BLaER1 treated with 17β-estradiol and CSF1 and Interleukin-3, amounts not matched to agents 10 nM and 100 nM (cell line): Measurements from ENCODE around the gene STRN4.
A peak's percentile ranks its signal among the peaks of the same experiment; 100 is the strongest.

Source experiments
- H3K27ac ChIP-seq, 11 experiments: shearing (Covaris generic); formaldehyde crosslinking; 2 replicates each; pipeline ENCODE4 v1.8.1; 2022
- H3K27me3 ChIP-seq, 11 experiments: shearing (Covaris generic); formaldehyde crosslinking; 2 replicates each; pipeline ENCODE4 v1.8.1; 2022
- H3K36me3 ChIP-seq, 11 experiments: shearing (Covaris generic); formaldehyde crosslinking; 2 replicates each; pipeline ENCODE4 v1.8.1; 2022
- H3K4me1 ChIP-seq, 10 experiments: shearing (Covaris generic); formaldehyde crosslinking; 2 replicates each; pipeline ENCODE4 v1.8.1; 2022
- H3K4me2 ChIP-seq, 11 experiments: shearing (Covaris generic); formaldehyde crosslinking; 2 replicates each; pipeline ENCODE4 v1.8.1; 2022
- H3K4me3 ChIP-seq, 10 experiments: shearing (Covaris generic); formaldehyde crosslinking; 2 replicates each; pipeline ENCODE4 v1.8.1; 2022
- H3K9ac ChIP-seq, 11 experiments: shearing (Covaris generic); formaldehyde crosslinking; 2 replicates each; pipeline ENCODE4 v1.8.1; 2022
- H3K9me3 ChIP-seq, 11 experiments: shearing (Covaris generic); formaldehyde crosslinking; replicated peaks in 1 of 11; 2 replicates each; pipeline ENCODE4 v1.8.1; 2022
- H4K20me1 ChIP-seq, 11 experiments: shearing (Covaris generic); formaldehyde crosslinking; 2 replicates each; pipeline ENCODE4 v1.8.1; 2022
- Cebpa-rat ChIP-seq, 11 experiments: shearing (Covaris generic); IDR thresholded peaks; 2 replicates each; pipeline ENCODE4 v1.8.1; 2022

The STRN4 gene

DNA sequence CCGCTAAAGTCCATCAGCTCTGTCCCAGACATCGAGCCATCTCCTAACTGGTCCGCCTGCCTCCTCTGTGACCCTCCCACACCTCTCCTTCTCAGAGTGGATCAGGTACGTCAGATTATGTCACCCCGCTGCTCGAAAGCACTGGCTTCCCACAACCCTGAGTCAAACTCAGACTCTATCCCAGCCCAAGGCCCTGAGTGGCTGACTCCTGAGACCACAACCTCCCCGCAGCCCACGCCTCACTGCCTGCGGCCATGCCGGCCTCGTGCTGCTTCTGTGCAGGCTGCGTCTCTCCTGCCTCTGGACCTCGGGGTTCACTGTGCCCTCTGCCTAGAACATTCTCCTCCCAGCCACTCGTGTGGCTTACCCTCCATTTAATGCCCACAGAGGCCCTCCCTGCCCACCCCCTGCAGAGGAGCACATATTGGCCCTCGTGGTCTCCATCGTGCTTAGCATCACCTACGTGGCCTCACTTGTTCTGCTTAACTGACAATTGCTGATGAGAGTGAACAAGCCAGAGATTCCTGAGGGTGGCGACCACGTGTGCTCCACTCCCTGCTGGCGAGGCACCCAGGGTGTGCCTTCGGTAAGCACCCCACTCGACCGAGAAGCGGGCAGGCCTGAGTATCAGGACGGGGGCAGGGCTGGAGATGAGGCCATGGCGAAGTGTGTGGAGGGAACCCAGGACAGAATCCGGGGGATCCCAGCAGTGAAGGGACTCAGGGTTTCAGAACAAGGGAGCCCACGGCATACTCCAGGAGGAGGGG is 13.9 kb downstream of the STRN4 start:
- TF ChIP-seq Cebpa-rat (IDR thresholded peaks at IDR 0.05) = no peak
- H3K4me1 ChIP-seq = peaks cover 64 to 98% (median 74%) of the 10 kb centered on the region in 10 experiments
- H3K4me2 ChIP-seq = peak overlapping the region; percentile 43 to 99 (median 95); a peak in 21 of 22 replicates
- no peaks in the 10 kb centered on the region for H3K27me3 ChIP-seq
- no peaks in the 10 kb centered on the region for H3K9me3 ChIP-seq
- peaks cover 64 to 100% (median 97%) of the 10 kb centered on the region in 11 experiments for H3K36me3 ChIP-seq
- H3K27ac ChIP-seq = peak overlapping the region in 6 of 11 experiments; percentile 14 to 64 (median 56); a peak in 12 of 22 replicates
- peak overlapping the region in 9 of 11 experiments; percentile 9 to 52 (median 34); a peak in 9 of 22 replicates for H3K9ac ChIP-seq
- peaks cover 79 to 100% (median 98%) of the 10 kb centered on the region in 11 experiments for H4K20me1 ChIP-seq
- peak overlapping the region in 3 of 10 experiments; percentile 15 to 40 (median 28); a peak in 3 of 20 replicates for H3K4me3 ChIP-seq

DNA sequence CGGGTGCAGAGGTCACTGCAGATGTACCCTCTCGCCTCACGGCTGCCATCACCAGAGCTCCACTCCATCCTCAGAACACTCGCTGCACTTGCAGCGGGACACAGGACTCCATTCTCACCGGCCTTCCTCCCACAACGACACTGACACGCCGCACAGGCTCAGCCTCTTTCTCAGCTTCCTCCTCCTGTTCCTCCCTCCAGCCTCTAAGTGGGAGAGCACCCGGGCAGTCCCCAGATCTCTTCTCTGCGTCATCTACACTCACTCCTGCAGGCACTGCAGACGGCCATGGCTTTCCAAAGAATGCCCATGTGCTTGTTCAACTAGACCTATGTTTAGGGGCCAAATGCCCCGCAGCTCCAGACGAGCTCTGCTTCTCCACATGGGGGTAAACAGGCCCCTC is 14.7 kb downstream of the STRN4 start:
- Histone ChIP-seq H3K27ac (peak overlapping the region in 6 of 11 experiments; percentile 14 to 60 (median 50); a peak in 10 of 22 replicates), H4K20me1 (peaks cover 79 to 100% (median 98%) of the 10 kb centered on the region in 11 experiments), H3K4me2 (peak overlapping the region; percentile 77 to 99 (median 95); a peak in 21 of 22 replicates), H3K4me3 (peak overlapping the region in 2 of 10 experiments; percentile 24 to 40; a peak in 4 of 20 replicates), H3K4me1 (peaks cover 72 to 98% (median 82%) of the 10 kb centered on the region in 10 experiments), H3K27me3 (no peaks in the 10 kb centered on the region), H3K9me3 (no peaks in the 10 kb centered on the region), H3K9ac (peak overlapping the region in 6 of 11 experiments; percentile 7 to 45 (median 20); a peak in 6 of 22 replicates), H3K36me3 (peaks cover 64 to 100% (median 97%) of the 10 kb centered on the region in 11 experiments)
- no peak for TF ChIP-seq Cebpa-rat (IDR thresholded peaks at IDR 0.05)

DNA sequence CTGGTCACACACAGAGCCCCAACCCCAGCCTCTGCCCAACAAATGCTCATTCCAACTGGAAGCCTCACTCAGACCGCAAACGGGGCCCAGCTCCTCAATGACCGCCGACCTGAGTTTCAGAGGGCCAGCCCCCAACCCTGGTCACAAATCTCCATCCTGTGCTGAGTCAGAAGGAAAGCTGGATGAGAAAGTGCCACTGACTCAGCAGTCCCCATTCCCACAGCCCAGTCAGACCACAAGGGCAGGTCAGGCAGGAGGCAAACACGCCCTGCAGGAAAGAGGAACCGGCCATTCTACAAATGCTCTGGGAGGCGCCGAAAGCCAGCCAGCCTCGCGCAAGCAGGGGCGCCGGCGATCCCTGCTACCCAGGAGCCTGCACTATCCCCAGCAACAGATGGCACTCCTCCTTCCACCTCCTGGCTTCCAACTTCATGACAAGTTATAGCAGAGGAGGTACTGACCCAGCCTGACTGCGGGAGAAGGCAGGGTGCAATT is 15.2 kb downstream of the STRN4 start:
- Histone ChIP-seq H3K36me3 (peaks cover 64 to 100% (median 96%) of the 10 kb centered on the region in 11 experiments), H3K9ac (peak overlapping the region in 7 of 11 experiments; percentile 11 to 48 (median 29); a peak in 9 of 22 replicates), H3K27ac (peak overlapping the region in 6 of 11 experiments; percentile 43 to 60 (median 54); a peak in 12 of 22 replicates), H4K20me1 (peaks cover 82 to 100% (median 98%) of the 10 kb centered on the region in 11 experiments), H3K4me1 (peaks cover 77 to 99% (median 87%) of the 10 kb centered on the region in 10 experiments), H3K4me2 (peak overlapping the region; percentile 77 to 99 (median 95); a peak in 20 of 22 replicates), H3K27me3 (no peaks in the 10 kb centered on the region), H3K9me3 (no peaks in the 10 kb centered on the region), H3K4me3 (peak overlapping the region in 2 of 10 experiments; percentile 24 to 40; a peak in 2 of 20 replicates)
- TF ChIP-seq Cebpa-rat (IDR thresholded peaks at IDR 0.05) = no peak

DNA sequence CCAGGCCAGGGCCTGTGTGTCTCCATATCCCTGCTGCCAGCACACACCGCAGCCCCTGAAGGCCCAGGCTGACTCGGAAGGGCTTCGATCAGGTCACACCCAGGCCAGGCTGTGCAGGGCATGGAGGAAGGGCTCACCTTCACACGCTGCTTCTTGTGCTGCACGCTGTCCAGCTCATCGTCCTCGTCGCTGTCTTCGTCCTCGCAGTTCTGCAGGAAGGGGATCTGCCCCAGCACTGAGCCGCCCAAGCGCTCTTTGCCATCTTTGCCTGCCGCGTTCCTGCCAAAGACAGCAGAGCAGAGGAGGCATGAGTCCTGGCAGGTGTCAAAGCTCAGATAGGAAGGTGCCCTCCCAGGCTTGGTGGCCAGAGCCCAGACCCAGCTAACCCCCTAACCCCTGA is 15.7 kb downstream of the STRN4 start:
- Histone ChIP-seq H3K9ac (peak overlapping the region in 7 of 11 experiments; percentile 11 to 68 (median 42); a peak in 8 of 22 replicates), H4K20me1 (peaks cover 87 to 100% (median 100%) of the 10 kb centered on the region in 11 experiments), H3K27me3 (no peaks in the 10 kb centered on the region), H3K9me3 (no peaks in the 10 kb centered on the region), H3K27ac (peak overlapping the region in 6 of 11 experiments; percentile 23 to 54 (median 48); a peak in 12 of 22 replicates), H3K4me3 (no peak overlapping the region), H3K36me3 (peaks cover 66 to 100% (median 96%) of the 10 kb centered on the region in 11 experiments), H3K4me2 (peak overlapping the region; percentile 77 to 99 (median 95)), H3K4me1 (peaks cover 82 to 100% (median 92%) of the 10 kb centered on the region in 10 experiments)
- TF ChIP-seq Cebpa-rat (IDR thresholded peaks at IDR 0.05) = no peak

DNA sequence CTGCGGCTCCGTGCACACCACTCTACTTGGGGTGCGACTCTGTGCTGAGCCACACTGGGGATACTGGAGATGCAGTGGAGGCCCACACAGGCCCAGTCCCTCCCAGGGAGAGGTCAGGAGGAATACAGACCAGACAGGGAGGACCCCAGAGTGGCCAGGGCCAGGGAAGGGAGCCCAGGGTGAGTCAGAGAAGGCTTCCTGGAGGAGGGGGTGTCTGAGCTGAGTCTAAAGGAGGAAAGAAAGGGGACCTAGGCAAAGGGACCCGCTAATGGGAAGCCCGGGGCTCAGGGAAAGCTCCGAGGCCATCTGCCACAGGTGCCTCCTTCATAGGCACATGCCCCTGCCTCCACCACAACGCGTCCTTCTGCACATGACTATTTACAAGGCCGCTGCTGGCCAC is 16.1 kb downstream of the STRN4 start:
- no peaks in the 10 kb centered on the region for H3K27me3 ChIP-seq
- H4K20me1 ChIP-seq = peaks cover 90 to 100% (median 100%) of the 10 kb centered on the region in 11 experiments
- peak overlapping the region in 10 of 11 experiments; percentile 5 to 68 (median 32); a peak in 13 of 22 replicates for H3K9ac ChIP-seq
- no peaks in the 10 kb centered on the region for H3K9me3 ChIP-seq
- peaks cover 86 to 100% (median 93%) of the 10 kb centered on the region in 10 experiments for H3K4me1 ChIP-seq
- peak overlapping the region; percentile 77 to 99 (median 95) for H3K4me2 ChIP-seq
- H3K4me3 ChIP-seq = peak overlapping the region in 1 of 10 experiments; percentile 19; a peak in 2 of 20 replicates
- peak overlapping the region in 6 of 11 experiments; percentile 5 to 54 (median 34); a peak in 11 of 22 replicates for H3K27ac ChIP-seq
- TF ChIP-seq Cebpa-rat (IDR thresholded peaks at IDR 0.05) = no peak
- H3K36me3 ChIP-seq = peaks cover 70 to 100% (median 96%) of the 10 kb centered on the region in 11 experiments

DNA sequence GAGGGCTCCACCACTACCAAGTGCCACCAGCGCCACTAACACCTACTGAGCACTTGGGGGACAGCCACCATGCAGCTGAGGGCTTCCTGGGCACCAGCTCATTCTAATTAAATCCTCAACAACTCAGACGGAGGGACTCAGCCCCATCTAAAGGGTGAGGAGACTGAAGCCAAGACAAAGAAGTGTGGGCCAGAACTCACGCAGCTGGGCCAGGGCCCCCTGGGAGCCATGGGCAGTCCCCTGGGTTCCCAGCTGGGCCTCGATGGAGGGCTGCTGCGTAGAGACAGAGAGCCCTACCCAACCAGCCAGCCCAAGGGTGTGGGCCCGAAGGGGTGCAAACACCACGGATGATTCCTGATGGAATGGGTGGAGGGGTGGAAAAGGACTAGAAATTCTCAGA is 16.6 kb downstream of the STRN4 start:
- H4K20me1 ChIP-seq = peaks cover 93 to 100% (median 99%) of the 10 kb centered on the region in 11 experiments
- H3K9me3 ChIP-seq = no peaks in the 10 kb centered on the region
- peaks cover 89 to 100% (median 96%) of the 10 kb centered on the region in 10 experiments for H3K4me1 ChIP-seq
- peak overlapping the region in 10 of 11 experiments; percentile 5 to 68 (median 32); a peak in 14 of 22 replicates for H3K9ac ChIP-seq
- peak overlapping the region; percentile 77 to 99 (median 95) for H3K4me2 ChIP-seq
- no peaks in the 10 kb centered on the region for H3K27me3 ChIP-seq
- peak overlapping the region in 1 of 10 experiments; percentile 19; a peak in 2 of 20 replicates for H3K4me3 ChIP-seq
- no peak for TF ChIP-seq Cebpa-rat (IDR thresholded peaks at IDR 0.05)
- H3K27ac ChIP-seq = peak overlapping the region in 6 of 11 experiments; percentile 5 to 54 (median 34); a peak in 9 of 22 replicates
- H3K36me3 ChIP-seq = peaks cover 72 to 100% (median 96%) of the 10 kb centered on the region in 11 experiments

DNA sequence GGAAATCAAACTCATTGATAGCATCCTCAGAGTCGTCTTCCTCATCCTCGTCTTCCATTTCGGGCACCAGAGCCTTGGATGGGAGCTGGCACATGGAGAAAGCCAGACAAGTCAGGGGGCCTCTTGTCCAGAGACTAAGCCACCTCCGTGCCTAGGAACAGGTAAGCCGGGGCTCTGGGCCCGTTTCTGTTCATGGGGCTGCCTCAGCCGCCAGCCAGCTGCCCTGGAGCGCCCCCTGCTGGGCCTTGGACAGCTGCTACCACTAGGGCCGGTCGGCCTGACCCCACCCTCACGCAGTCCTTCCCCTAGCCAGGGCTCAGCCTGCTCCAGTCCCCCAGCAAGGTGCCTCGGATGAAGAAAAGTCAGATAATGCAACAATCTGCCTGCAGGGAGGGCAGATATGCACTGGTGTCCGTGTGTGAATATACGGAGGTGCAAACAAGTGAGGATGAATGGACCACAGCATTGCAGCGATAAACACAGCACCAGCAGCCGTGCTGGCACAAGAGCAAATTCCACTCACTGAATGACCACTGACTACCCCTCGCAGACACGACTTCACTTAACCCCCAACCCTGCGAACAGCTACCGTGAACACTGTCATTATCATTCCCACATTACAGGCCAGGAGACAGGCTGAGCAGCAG is 17.4 kb downstream of the STRN4 start:
- Histone ChIP-seq H3K9me3 (no peaks in the 10 kb centered on the region), H3K4me3 (peak overlapping the region in 8 of 10 experiments; percentile 13 to 55 (median 44); a peak in 15 of 20 replicates), H3K27me3 (no peaks in the 10 kb centered on the region), H4K20me1 (peaks cover 93 to 100% (median 98%) of the 10 kb centered on the region in 11 experiments), H3K9ac (peak overlapping the region in 9 of 11 experiments; percentile 40 to 77 (median 55); a peak in 17 of 22 replicates), H3K4me2 (peak overlapping the region; percentile 77 to 99 (median 95)), H3K27ac (peak overlapping the region in 8 of 11 experiments; percentile 41 to 76 (median 52); a peak in 17 of 22 replicates), H3K36me3 (peaks cover 81 to 100% (median 96%) of the 10 kb centered on the region in 11 experiments), H3K4me1 (peaks cover 89 to 100% (median 100%) of the 10 kb centered on the region in 10 experiments)
- TF ChIP-seq Cebpa-rat (IDR thresholded peaks at IDR 0.05) = no peak

DNA sequence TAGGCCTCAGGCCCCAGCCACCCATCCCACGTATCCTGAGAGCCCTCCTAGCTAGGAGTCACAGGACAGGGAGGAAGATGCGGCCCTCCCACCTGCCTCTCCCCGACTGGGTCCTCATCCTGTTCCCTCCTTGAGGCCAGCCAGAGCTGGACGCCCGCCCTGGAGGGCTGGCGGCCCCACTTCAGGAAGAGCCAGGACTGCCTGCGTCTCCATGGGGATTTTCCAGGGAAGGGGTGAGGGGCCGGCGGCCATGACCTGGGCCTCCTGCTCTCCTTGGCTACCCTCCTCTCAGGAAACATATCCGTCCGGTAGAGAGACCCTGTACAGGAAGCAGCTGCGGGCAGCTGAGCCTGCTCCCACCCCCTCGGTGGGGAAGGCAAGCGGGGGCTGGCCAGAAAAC is 18.0 kb downstream of the STRN4 start:
- H3K9ac ChIP-seq = peak overlapping the region in 10 of 11 experiments; percentile 33 to 77 (median 53); a peak in 18 of 22 replicates
- H3K27ac ChIP-seq = peak overlapping the region in 8 of 11 experiments; percentile 41 to 76 (median 52); a peak in 17 of 22 replicates
- H3K4me3 ChIP-seq = peak overlapping the region in 8 of 10 experiments; percentile 13 to 55 (median 44); a peak in 15 of 20 replicates
- H3K27me3 ChIP-seq = no peaks in the 10 kb centered on the region
- no peak for TF ChIP-seq Cebpa-rat (IDR thresholded peaks at IDR 0.05)
- H3K4me1 ChIP-seq = peaks cover 91 to 100% (median 100%) of the 10 kb centered on the region in 10 experiments
- peak overlapping the region; percentile 77 to 99 (median 95) for H3K4me2 ChIP-seq
- H3K9me3 ChIP-seq = no peaks in the 10 kb centered on the region
- H4K20me1 ChIP-seq = peaks cover 93 to 100% (median 98%) of the 10 kb centered on the region in 11 experiments
- H3K36me3 ChIP-seq = peaks cover 84 to 100% (median 96%) of the 10 kb centered on the region in 11 experiments
